ENCODE results near the gene PITPNB. TPM values are rescaled to one million over a fixed set of nuclear protein-coding genes. Genes with fewer than 3 reads are reported as not detected.

PITPNB gene
- total RNA-seq, 1 donor from 2014 or later: 51.3 TPM

DNA sequence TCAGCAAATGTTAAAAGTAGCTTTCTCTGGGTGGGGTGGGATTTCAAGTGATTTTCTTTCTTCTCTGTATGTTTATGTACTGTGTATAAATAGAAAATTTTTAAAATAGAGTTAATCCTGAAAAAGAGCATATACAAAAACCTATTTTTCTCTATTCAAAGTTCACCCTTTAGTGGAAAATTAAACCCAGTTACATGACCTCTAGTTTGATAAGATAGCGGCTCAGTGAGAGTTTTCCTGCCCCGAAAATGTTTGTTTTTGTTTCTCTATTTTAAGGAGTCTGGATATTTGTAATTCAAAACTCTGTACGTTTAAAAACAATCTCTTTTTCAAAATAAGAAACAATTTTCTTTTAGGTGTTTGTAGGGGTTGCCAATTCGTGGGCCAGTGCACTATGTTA, 42.1 kb upstream of the PITPNB start:
- DNase-seq (ENCODE audit: extremely low spot score in 2 of 2): no peak
- H3K4me1 ChIP-seq: peaks cover 16% of the 10 kb centered on the region
- no peaks in the 10 kb centered on the region for H3K9me3 ChIP-seq
- intact Hi-C loops (cut with DNase I): no loop called here
- no peak overlapping the region for H3K27ac ChIP-seq
- H3K4me3 ChIP-seq: no peak overlapping the region
- no peaks in the 10 kb centered on the region for H3K36me3 ChIP-seq
- TF ChIP-seq, protein P1, sequence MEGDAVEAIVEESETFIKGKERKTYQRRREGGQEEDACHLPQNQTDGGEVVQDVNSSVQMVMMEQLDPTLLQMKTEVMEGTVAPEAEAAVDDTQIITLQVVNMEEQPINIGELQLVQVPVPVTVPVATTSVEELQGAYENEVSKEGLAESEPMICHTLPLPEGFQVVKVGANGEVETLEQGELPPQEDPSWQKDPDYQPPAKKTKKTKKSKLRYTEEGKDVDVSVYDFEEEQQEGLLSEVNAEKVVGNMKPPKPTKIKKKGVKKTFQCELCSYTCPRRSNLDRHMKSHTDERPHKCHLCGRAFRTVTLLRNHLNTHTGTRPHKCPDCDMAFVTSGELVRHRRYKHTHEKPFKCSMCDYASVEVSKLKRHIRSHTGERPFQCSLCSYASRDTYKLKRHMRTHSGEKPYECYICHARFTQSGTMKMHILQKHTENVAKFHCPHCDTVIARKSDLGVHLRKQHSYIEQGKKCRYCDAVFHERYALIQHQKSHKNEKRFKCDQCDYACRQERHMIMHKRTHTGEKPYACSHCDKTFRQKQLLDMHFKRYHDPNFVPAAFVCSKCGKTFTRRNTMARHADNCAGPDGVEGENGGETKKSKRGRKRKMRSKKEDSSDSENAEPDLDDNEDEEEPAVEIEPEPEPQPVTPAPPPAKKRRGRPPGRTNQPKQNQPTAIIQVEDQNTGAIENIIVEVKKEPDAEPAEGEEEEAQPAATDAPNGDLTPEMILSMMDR (IDR thresholded peaks at IDR 0.05): no peak
- TF ChIP-seq POLR2A (IDR thresholded peaks at IDR 0.05): no peak
- no peak for TF ChIP-seq POLR2AphosphoS5 (IDR thresholded peaks at IDR 0.05; ENCODE audit: insufficient read depth in 1 of 2, low read depth in 1 of 2)
- H3K27me3 ChIP-seq: no peaks in the 10 kb centered on the region

DNA sequence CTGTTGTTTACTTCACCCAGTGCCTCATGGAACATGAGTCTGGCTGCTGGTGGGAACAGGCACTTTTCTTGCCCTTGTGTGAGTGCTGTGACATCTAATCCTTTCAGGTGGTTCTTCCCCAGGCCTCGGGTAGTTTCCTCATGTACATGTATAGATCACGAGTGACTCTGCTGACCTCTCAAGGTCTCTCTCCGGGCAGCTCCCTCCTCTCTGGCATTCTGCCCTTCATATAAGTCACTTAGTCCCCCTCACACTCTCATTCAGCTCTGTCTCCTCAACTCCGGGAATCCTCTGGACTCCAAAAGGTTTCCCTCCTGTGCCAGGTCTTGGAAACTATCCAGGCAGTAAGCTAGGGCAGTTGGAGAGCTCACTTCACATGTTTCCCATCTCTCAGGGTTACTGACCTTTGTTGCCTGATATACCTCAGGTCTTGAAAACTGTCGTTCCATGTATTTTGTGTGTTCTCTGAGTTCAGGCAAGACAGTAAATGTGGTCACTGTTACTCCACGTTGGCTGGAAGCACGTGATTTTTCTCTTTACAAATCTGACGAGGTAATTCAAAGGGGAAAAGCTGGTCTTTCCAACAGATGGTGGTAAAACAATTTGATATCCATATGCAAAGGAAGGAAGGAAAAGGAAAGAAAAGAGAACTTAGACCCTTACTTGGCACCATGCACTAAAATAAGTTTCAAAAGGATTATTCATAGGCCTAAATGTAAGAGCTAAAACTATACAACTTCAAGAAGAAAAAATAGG, 40.5 kb upstream of the PITPNB start:
- DNase-seq (ENCODE audit: extremely low spot score in 2 of 2): no peak
- TF ChIP-seq POLR2AphosphoS5 (IDR thresholded peaks at IDR 0.05; ENCODE audit: insufficient read depth in 1 of 2, low read depth in 1 of 2) (no peak), POLR2A (IDR thresholded peaks at IDR 0.05) (no peak)
- TF ChIP-seq, protein P1 (IDR thresholded peaks at IDR 0.05): no peak
- Histone ChIP-seq H3K36me3 (no peaks in the 10 kb centered on the region), H3K9me3 (no peaks in the 10 kb centered on the region), H3K27ac (no peak overlapping the region), H3K27me3 (no peaks in the 10 kb centered on the region), H3K4me3 (no peak overlapping the region), H3K4me1 (peaks cover 16% of the 10 kb centered on the region)
- intact Hi-C loops (cut with DNase I): no loop called here

DNA sequence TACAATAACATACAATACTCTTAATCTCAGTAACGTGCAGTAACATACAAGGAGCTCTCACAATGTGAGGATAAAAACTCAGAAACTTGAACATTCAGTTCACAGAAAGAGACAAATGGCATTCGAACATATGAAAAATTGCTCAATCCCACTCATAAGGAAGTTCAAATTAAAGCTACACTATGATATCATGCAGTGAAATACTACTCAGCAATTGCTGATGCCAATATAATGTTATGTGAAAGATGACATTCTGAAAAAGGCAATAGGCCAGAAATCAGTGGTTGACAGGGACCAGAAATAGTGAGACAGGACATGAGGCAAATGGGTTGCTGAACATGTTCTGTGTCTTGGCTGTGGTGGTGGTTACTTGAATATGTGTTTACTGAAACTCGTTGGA, 33.7 kb upstream of the PITPNB start:
- no peaks in the 10 kb centered on the region for H3K36me3 ChIP-seq
- H3K27me3 ChIP-seq: no peaks in the 10 kb centered on the region
- DNase-seq (ENCODE audit: extremely low spot score in 2 of 2): no peak
- intact Hi-C loops (cut with DNase I): no loop called here
- H3K9me3 ChIP-seq: no peaks in the 10 kb centered on the region
- no peak for TF ChIP-seq POLR2AphosphoS5 (IDR thresholded peaks at IDR 0.05; ENCODE audit: insufficient read depth in 1 of 2, low read depth in 1 of 2)
- no peak for TF ChIP-seq POLR2A (IDR thresholded peaks at IDR 0.05)
- TF ChIP-seq, protein P1 (IDR thresholded peaks at IDR 0.05): no peak
- no peak overlapping the region for H3K27ac ChIP-seq
- no peak overlapping the region for H3K4me3 ChIP-seq
- peaks cover 13% of the 10 kb centered on the region for H3K4me1 ChIP-seq

DNA sequence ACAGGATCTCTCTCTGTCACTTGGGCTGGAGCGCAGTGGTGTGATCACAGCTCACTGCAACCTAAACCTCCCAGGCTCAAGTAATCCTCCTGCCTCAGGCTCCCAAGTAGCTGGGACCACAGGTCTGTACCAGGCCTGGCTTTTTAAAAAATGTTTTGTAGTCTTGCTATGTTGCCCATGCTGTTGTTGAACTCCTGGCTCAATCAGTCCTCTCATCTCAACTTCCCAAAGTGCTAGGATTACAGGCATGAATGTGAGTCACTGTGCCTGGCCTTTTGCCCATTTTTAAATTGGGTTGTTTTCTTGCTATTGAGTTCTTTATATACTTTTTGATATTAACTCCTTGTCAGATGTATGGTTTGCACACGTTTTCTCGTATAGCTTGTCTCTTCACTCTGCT, 33.0 kb upstream of the PITPNB start:
- no peak for DNase-seq (ENCODE audit: extremely low spot score in 2 of 2)
- Histone ChIP-seq H3K4me3 (no peak overlapping the region), H3K27ac (no peak overlapping the region), H3K4me1 (peaks cover 13% of the 10 kb centered on the region), H3K36me3 (no peaks in the 10 kb centered on the region), H3K27me3 (no peaks in the 10 kb centered on the region), H3K9me3 (no peaks in the 10 kb centered on the region)
- intact Hi-C loops (cut with DNase I): no loop called here
- TF ChIP-seq POLR2A (IDR thresholded peaks at IDR 0.05) (no peak), POLR2AphosphoS5 (IDR thresholded peaks at IDR 0.05; ENCODE audit: insufficient read depth in 1 of 2, low read depth in 1 of 2) (no peak)
- TF ChIP-seq, protein P1 (IDR thresholded peaks at IDR 0.05): no peak

DNA sequence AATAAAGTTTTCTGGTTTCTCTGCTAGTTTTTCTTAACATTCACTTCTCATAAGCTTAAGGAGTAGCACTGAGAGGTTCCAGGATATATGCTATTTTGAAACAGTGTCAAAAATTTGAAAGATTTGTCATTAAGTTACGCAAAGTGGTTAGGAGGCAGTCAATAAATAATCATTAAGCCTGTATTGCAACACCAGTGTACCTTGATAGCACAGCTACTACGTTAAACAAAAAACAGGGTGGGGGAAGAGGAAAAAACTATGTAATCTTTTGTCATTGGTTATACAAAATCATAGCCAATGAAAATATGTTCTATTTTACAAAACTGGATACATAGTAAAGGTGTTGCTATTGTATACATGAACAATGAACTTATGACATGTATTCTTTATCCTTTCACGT, 30.4 kb upstream of the PITPNB start:
- intact Hi-C loops (cut with DNase I): no loop called here
- no peak for DNase-seq (ENCODE audit: extremely low spot score in 2 of 2)
- Histone ChIP-seq H3K4me3 (no peak overlapping the region), H3K36me3 (no peaks in the 10 kb centered on the region), H3K27me3 (no peaks in the 10 kb centered on the region), H3K9me3 (no peaks in the 10 kb centered on the region), H3K27ac (no peak overlapping the region), H3K4me1 (peaks cover 13% of the 10 kb centered on the region)
- TF ChIP-seq, protein P1 (IDR thresholded peaks at IDR 0.05): no peak
- TF ChIP-seq POLR2A (IDR thresholded peaks at IDR 0.05) (no peak), POLR2AphosphoS5 (IDR thresholded peaks at IDR 0.05; ENCODE audit: insufficient read depth in 1 of 2, low read depth in 1 of 2) (no peak)
